ENCODE measurements around the gene MYO15B. TPM values are rescaled to one million over a fixed set of nuclear protein-coding genes. Genes with fewer than 3 reads are reported as not detected.

The MYO15B gene
- total and polyA plus RNA-seq, 2 donors (not counting 1 experiment from before 2014, with no cell fraction given) = 452 to 1,019 TPM

DNA sequence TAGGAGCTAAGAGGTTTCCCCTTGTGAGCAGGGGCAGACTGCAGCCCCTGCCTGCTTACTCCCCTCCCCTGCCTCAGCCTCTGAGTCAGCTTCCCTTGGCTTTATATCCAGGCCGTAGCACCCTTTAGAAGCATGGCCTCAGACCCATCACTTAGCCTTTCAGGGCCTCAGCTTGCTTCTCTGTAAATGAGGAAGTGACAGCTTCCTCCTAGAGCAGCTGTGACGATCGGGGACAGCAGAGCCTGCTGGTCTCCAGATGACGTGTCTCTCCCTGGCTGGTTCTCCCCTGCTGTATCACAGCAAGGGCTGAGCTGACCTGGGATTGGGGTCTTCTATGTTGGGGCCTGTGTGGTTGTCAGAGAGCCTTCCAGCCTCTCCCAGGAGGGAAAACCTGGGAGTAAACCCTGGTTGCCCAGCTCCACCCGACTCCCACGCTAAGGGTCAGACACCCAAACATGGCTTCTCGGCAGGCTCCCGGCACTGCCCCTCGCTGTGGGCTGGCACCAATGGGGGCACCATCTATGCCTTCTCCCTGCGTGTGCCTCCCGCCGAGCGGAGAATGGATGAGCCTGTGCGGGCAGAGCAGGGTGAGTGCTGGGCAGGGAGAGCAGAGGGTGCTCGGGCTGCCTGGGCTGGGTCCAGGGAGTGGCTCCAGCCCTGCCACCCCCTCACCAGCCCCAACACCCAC is 16.3 kb upstream of the MYO15B start:
- 59% methylated on average over 10 of the region's 15 CpGs for WGBS (ENCODE audit: insufficient coverage)
- no peaks in the 10 kb centered on the region for H3K9me3 ChIP-seq (ENCODE audit: control extremely low read depth in 1 of 3, control insufficient read depth in 2 of 3, insufficient read depth in 1 of 3, low read length in 2 of 3)
- peak overlapping the region; percentile 21 for H3K9ac ChIP-seq (ENCODE audit: low read length)
- Mint-ChIP-seq H3K27ac (peak overlapping the region; percentile 96), H3K4me3 (peak overlapping the region; percentile 71), H3K4me1 (peaks cover 23% of the 10 kb centered on the region), H3K27me3 (no peaks in the 10 kb centered on the region), H3K9me3 (ENCODE audit: insufficient read depth) (no peaks in the 10 kb centered on the region)
- ATAC-seq (ENCODE audit: low read depth) (peak; percentile 97), DNase-seq (peak; percentile 88)
- ChIA-PET CTCF (interaction anchor here (0.9 to 1.5 kb wide), 10 partner anchors 10 to 176 kb away, joined by 3 to 9 read pairs (median 4); partner anchors contain the start of genes LLGL2, MYO15B and TSEN54), POLR2A (interaction anchor here (0.6 to 1.0 kb wide), 5 partner anchors 18 to 182 kb away, joined by 3 to 15 read pairs (median 3); no protein-coding TSS in a partner anchor)
- H3K79me2 ChIP-seq (ENCODE audit: control insufficient read depth, insufficient read depth, low read length) = no peaks in the 10 kb centered on the region
- H3K36me3 ChIP-seq (replicated peaks in 1 of 2; ENCODE audit: control extremely low read depth in 1 of 2, control insufficient read depth in 1 of 2, extremely low read depth in 1 of 2, insufficient read depth in 2 of 2, low read length in 1 of 2) = peaks cover 0 to 3% of the 10 kb centered on the region in 2 experiments
- peak overlapping the region; percentile 80 to 93 for H3K27ac ChIP-seq (ENCODE audit: low read length in 2 of 2)
- TF ChIP-seq CTCF (IDR thresholded peaks at IDR 0.05) = no peak
- TF ChIP-seq EZH2 (IDR thresholded peaks at IDR 0.05; ENCODE audit: borderline replicate concordance, insufficient read depth, low read depth, low read length, poor library complexity, severe bottlenecking) = no peak
- peak overlapping the region in 2 of 5 experiments; percentile 28 to 35 for H3K4me3 ChIP-seq (ENCODE audit: control extremely low read depth in 1 of 5, extremely low read depth in 1 of 5, insufficient read depth in 1 of 5, low read depth in 2 of 5, low read length in 4 of 5)
- H3K4me1 ChIP-seq (ENCODE audit: control insufficient read depth in 2 of 2, insufficient read depth in 2 of 2, low read length in 2 of 2) = peaks cover 23 to 28% of the 10 kb centered on the region in 2 donors
- H3K27me3 ChIP-seq (replicated peaks in 1 of 4; ENCODE audit: control extremely low read depth in 1 of 4, control insufficient read depth in 3 of 4, insufficient read depth in 4 of 4, low read length in 3 of 4) = no peaks in the 10 kb centered on the region
- H2AFZ ChIP-seq (ENCODE audit: insufficient read depth, low read depth, low read length, poor library complexity, severe bottlenecking) = peak overlapping the region; percentile 68
- H3K4me2 ChIP-seq (replicated peaks; ENCODE audit: low read depth, low read length, poor library complexity, severe bottlenecking) = peak overlapping the region; percentile 60
- no peaks in the 10 kb centered on the region for H4K20me1 ChIP-seq (ENCODE audit: control insufficient read depth, insufficient read depth, low read length, poor library complexity, severe bottlenecking)
- intact Hi-C loops (cut with micrococcal nuclease) = loop anchor here (1.0 kb wide), 3 partner anchors 18 to 55 kb away; partner anchors contain the start of genes LLGL2 and TSEN54

GRCh38 chr17:75571885-75572215 is 15.8 kb upstream of the MYO15B start:
- Histone ChIP-seq H3K36me3 (replicated peaks in 1 of 2; ENCODE audit: control extremely low read depth in 1 of 2, control insufficient read depth in 1 of 2, extremely low read depth in 1 of 2, insufficient read depth in 2 of 2, low read length in 1 of 2) (peaks cover 0 to 3% of the 10 kb centered on the region in 2 experiments), H4K20me1 (ENCODE audit: control insufficient read depth, insufficient read depth, low read length, poor library complexity, severe bottlenecking) (no peaks in the 10 kb centered on the region), H3K27ac (ENCODE audit: low read length in 2 of 2) (peak overlapping the region; percentile 80 to 93), H2AFZ (ENCODE audit: insufficient read depth, low read depth, low read length, poor library complexity, severe bottlenecking) (no peak overlapping the region), H3K9ac (ENCODE audit: low read length) (no peak overlapping the region), H3K9me3 (ENCODE audit: control extremely low read depth in 1 of 3, control insufficient read depth in 2 of 3, insufficient read depth in 1 of 3, low read length in 2 of 3) (no peaks in the 10 kb centered on the region), H3K4me3 (ENCODE audit: control extremely low read depth in 1 of 5, extremely low read depth in 1 of 5, insufficient read depth in 1 of 5, low read depth in 2 of 5, low read length in 4 of 5) (peak overlapping the region in 1 of 5 experiments; percentile 28), H3K79me2 (ENCODE audit: control insufficient read depth, insufficient read depth, low read length) (no peaks in the 10 kb centered on the region), H3K4me1 (ENCODE audit: control insufficient read depth in 2 of 2, insufficient read depth in 2 of 2, low read length in 2 of 2) (peaks cover 18 to 23% of the 10 kb centered on the region in 2 donors), H3K27me3 (replicated peaks in 1 of 4; ENCODE audit: control extremely low read depth in 1 of 4, control insufficient read depth in 3 of 4, insufficient read depth in 4 of 4, low read length in 3 of 4) (no peaks in the 10 kb centered on the region), H3K4me2 (replicated peaks; ENCODE audit: low read depth, low read length, poor library complexity, severe bottlenecking) (peak overlapping the region; percentile 60)
- TF ChIP-seq EZH2 (IDR thresholded peaks at IDR 0.05; ENCODE audit: borderline replicate concordance, insufficient read depth, low read depth, low read length, poor library complexity, severe bottlenecking) = no peak
- TF ChIP-seq CTCF (IDR thresholded peaks at IDR 0.05) = no peak
- no peak for ATAC-seq (ENCODE audit: low read depth)
- Mint-ChIP-seq H3K9me3 (ENCODE audit: insufficient read depth) (no peaks in the 10 kb centered on the region), H3K27ac (peak overlapping the region; percentile 37), H3K4me1 (peaks cover 18% of the 10 kb centered on the region), H3K27me3 (no peaks in the 10 kb centered on the region), H3K4me3 (peak overlapping the region; percentile 7)
- ChIA-PET CTCF (interaction anchor here (1.2 to 1.5 kb wide), 6 partner anchors 11 to 46 kb away, joined by 3 to 9 read pairs (median 4); partner anchors contain the start of genes LLGL2 and MYO15B), POLR2A (interaction anchor here (0.6 kb wide), 1 partner anchor 40 kb away, joined by 15 read pairs; no protein-coding TSS in a partner anchor)
- intact Hi-C loops (cut with micrococcal nuclease) = loop anchor here (1.0 kb wide), 3 partner anchors 17 to 56 kb away; partner anchors contain the start of genes LLGL2 and TSEN54
- DNase-seq = no peak
- 93% methylated on average over 14 of the region's 16 CpGs for WGBS (ENCODE audit: insufficient coverage)
